ENCODE data around the gene PKNOX2.

- TF ChIP-seq, protein P1, sequence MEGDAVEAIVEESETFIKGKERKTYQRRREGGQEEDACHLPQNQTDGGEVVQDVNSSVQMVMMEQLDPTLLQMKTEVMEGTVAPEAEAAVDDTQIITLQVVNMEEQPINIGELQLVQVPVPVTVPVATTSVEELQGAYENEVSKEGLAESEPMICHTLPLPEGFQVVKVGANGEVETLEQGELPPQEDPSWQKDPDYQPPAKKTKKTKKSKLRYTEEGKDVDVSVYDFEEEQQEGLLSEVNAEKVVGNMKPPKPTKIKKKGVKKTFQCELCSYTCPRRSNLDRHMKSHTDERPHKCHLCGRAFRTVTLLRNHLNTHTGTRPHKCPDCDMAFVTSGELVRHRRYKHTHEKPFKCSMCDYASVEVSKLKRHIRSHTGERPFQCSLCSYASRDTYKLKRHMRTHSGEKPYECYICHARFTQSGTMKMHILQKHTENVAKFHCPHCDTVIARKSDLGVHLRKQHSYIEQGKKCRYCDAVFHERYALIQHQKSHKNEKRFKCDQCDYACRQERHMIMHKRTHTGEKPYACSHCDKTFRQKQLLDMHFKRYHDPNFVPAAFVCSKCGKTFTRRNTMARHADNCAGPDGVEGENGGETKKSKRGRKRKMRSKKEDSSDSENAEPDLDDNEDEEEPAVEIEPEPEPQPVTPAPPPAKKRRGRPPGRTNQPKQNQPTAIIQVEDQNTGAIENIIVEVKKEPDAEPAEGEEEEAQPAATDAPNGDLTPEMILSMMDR (IDR thresholded peaks at IDR 0.05), result no peak
- TF ChIP-seq EP300 (IDR thresholded peaks at IDR 0.05; ENCODE audit: low read depth) (no peak), POLR2A (IDR thresholded peaks at IDR 0.05) (no peak), POLR2AphosphoS5 (IDR thresholded peaks at IDR 0.05) (no peak)
These were observed 287.5 kb downstream of the PKNOX2 start for GRCh38 chr11:125452125-125452470.

Data from transverse colon (tissue), 4 donors.